HUES64 (cell line): ENCODE data around the gene KDM2A.

ENCODE experiments used
- H3K27ac ChIP-seq: 2 replicates; pipeline ENCODE4 v1.7.0; 2013; ENCODE audit warnings: low read depth, low read length, inconsistent platforms
- H3K27me3 ChIP-seq: 2 replicates; pipeline ENCODE4 v1.6.1; 2013; ENCODE audit warnings: mild to moderate bottlenecking, low read length; ENCODE audit not compliant: insufficient read depth
- H3K36me3 ChIP-seq: 2 replicates; pipeline ENCODE4 v1.6.1; 2013; ENCODE audit warnings: mild to moderate bottlenecking, low read length; ENCODE audit not compliant: insufficient read depth
- H3K4me1 ChIP-seq: 2 replicates; pipeline ENCODE4 v1.6.1; 2013; ENCODE audit warnings: mild to moderate bottlenecking, low read length, moderate library complexity; ENCODE audit not compliant: insufficient read depth
- H3K4me3 ChIP-seq: 2 replicates; pipeline ENCODE4 v1.5.1; 2013; ENCODE audit warnings: mild to moderate bottlenecking, low read length, moderate library complexity
- H3K9ac ChIP-seq: 2 replicates; pipeline ENCODE4 v1.6.1; 2013; ENCODE audit warnings: mild to moderate bottlenecking, low read depth, low read length
- H3K9me3 ChIP-seq: 2 replicates; pipeline ENCODE4 v1.6.1; 2013; ENCODE audit warnings: low read depth, low read length; ENCODE audit not compliant: insufficient read depth
- WGBS: fragments of 150-250, 120-280 bp; methylation state at CpG from one replicate; pipeline ENCODE4 v1.1.7; 2013; ENCODE audit warnings: missing lambda C conversion rate; 5-methylcytosine and 5-hydroxymethylcytosine counted together

KDM2A gene

GRCh38 chr11:67262731-67263675, 143.9 kb downstream of the KDM2A start:
- Histone ChIP-seq H3K4me1 (peaks cover 13% of the 10 kb centered on the region), H3K9me3 (no peaks in the 10 kb centered on the region), H3K27me3 (peaks cover 22% of the 10 kb centered on the region), H3K4me3 (no peak overlapping the region), H3K36me3 (peaks cover 3% of the 10 kb centered on the region; the same call in 1 of the 2 replicates), H3K9ac (no peak overlapping the region), H3K27ac (no peak overlapping the region)
- WGBS = 67% methylated on average over 22 of the region's 22 CpGs

- Histone ChIP-seq H3K9me3 (no peaks in the 10 kb centered on the region), H3K27ac (no peak overlapping the region), H3K27me3 (peaks cover 22% of the 10 kb centered on the region), H3K4me3 (no peak overlapping the region), H3K36me3 (peaks cover 15% of the 10 kb centered on the region), H3K4me1 (peaks cover 15% of the 10 kb centered on the region), H3K9ac (no peak overlapping the region)
- WGBS = 96% methylated on average over 5 of the region's 5 CpGs
Measured at GRCh38 chr11:67264260-67264659, 145.2 kb downstream of the KDM2A start.

GRCh38 chr11:67264877-67265632, 146.0 kb downstream of the KDM2A start:
- Histone ChIP-seq H3K36me3 (peaks cover 17% of the 10 kb centered on the region), H3K9me3 (no peaks in the 10 kb centered on the region), H3K4me1 (peaks cover 23% of the 10 kb centered on the region), H3K27ac (no peak overlapping the region), H3K4me3 (no peak overlapping the region), H3K27me3 (peaks cover 22% of the 10 kb centered on the region), H3K9ac (no peak overlapping the region)
- 95% methylated on average over 7 of the region's 7 CpGs for WGBS

DNA sequence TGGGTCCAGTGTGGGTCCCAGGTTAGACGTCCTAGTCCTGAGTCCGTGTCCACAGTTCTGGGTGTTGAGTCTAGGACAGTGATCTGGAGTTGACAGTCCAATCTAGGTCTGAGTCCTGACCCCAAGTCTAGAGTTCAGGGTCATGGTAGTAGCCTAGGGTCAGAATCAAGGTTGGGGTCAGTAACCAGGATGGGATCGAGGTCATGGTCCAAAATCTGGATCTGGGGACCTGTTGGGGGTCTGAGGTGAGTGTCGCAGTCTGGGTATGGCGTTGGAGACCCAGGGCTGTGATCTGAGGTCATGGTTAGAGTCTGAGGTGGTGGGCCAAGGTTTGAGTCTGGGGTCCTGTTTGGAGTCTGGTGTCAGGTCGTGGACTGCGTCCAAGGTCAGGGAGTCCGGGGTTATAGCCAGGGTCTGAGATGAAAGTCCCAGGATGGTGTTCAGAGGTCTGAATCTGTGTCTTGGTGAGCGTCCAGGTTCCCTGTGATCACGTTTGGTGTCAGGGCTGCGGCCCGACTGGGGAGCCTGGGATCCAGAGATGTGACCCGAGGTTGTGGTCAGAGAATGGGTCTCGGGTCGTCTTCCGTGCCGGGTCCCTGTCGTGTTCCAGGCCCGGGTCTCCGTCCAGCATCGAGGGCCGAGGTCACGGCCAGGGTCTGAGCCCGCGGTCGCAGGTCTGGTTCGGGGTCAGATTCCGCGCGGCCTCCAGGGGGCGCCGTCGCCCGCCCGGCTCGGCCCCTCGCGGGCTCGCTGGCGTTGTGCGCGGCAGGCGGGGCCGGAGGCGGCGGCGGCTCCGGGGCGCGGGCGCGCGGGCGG, 146.8 kb downstream of the KDM2A start:
- no peak overlapping the region for H3K9ac ChIP-seq
- peak overlapping the region; percentile 76; the same call in 1 of the 2 replicates for H3K4me3 ChIP-seq
- H3K4me1 ChIP-seq = peaks cover 29% of the 10 kb centered on the region
- 18% methylated on average over 54 of the region's 54 CpGs for WGBS
- no peak overlapping the region for H3K27ac ChIP-seq
- no peaks in the 10 kb centered on the region for H3K9me3 ChIP-seq
- H3K27me3 ChIP-seq = peaks cover 22% of the 10 kb centered on the region
- peaks cover 17% of the 10 kb centered on the region for H3K36me3 ChIP-seq

DNA sequence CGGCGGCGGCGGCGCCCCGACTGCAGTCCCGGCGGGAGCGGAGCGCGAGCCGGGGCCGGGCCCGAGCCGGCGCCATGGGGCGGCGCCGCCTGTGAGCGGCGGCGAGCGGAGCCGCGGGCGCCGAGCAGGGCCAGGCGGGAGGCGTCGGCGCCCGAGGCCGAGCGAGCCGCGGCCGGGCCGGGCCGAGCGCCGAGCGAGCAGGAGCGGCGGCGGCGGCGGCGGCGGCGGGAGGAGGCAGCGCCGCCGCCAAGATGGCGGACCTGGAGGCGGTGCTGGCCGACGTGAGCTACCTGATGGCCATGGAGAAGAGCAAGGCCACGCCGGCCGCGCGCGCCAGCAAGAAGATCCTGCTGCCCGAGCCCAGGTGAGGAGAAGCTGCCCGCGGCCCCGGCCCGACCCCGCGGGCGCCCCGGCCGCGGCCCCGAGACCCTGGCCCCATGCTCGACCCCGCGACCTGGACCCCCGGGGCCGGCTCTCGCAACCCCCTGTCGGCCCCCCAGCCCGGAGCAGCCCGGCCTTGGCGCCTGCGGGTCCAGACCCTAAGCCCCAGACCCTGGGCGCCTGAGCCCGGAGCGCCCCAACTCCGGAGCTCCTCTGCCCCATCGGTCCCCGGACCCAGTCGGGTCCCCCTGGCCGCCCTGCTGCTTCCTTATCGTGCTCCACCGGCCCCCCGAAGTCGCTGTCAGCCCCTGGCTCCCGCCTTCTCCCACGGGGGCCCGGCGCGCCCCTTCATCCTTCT, 147.6 kb downstream of the KDM2A start, which contains the start of gene GRK2:
TSS of gene GRK2 (plus strand) at position 25 of the 739 bp plus-strand sequence. CDS start at position 252, 227 bp downstream.
- Histone ChIP-seq H3K9ac (peak within 1 kb of the TSS; percentile 74), H3K27me3 (peaks cover 21% of the 10 kb centered on the region), H3K36me3 (peaks cover 17% of the 10 kb centered on the region), H3K4me3 (peak within 1 kb of the TSS; percentile 76), H3K9me3 (no peaks in the 10 kb centered on the region), H3K4me1 (peaks cover 37% of the 10 kb centered on the region), H3K27ac (no peak within 1 kb of the TSS)
- WGBS = under 1% methylated on average over 103 of the region's 103 CpGs

DNA sequence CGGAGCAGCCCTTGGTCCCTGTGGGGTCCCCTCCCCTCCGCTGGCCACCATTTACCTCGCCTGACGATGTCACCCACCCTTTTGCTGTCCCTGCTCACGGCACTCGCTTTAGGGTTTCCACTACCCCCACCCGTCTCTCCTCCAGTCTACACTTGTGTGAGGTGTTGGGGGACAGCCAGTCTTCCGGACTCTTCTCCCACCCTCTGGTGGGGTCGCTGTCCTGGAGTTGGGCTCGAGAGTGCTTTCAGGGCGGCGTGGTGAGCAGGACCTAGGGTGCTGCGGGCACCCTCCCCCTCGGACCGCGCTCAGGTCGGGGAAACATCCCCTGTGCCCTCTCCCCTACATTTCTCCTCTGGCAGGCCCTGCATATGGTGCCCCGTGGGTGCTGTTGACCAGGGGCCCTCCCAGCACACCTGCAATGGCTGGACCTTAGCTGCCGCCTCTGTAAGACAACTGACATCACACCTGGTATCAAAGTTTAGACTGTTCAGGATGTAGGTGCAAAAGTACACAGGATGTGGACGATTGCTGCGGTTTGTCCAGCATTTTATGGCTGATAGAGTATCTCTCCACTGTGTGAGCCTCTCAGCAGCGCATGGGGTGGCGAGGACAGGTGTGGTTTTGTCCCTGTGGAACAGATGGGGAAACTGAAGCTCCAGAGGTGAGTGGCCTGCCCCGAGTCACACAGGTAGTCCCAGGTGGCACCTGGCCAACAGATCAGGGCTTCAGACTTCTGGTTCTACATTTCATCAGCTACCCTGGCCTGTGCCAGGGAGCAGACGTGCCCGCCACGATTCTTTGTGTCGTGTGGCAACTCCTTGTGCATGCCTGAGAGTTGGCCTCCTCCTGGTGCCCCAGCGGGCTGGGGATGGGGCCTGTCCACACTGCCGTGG, 148.4 kb downstream of the KDM2A start:
- H3K9ac ChIP-seq = peak overlapping the region; percentile 74
- peaks cover 29% of the 10 kb centered on the region for H3K4me1 ChIP-seq
- H3K36me3 ChIP-seq = peaks cover 17% of the 10 kb centered on the region
- WGBS = 50% methylated on average over 27 of the region's 30 CpGs
- peaks cover 13% of the 10 kb centered on the region for H3K27me3 ChIP-seq
- H3K4me3 ChIP-seq = peak overlapping the region; percentile 76
- no peaks in the 10 kb centered on the region for H3K9me3 ChIP-seq
- no peak overlapping the region for H3K27ac ChIP-seq

- Histone ChIP-seq H3K27me3 (peaks cover 13% of the 10 kb centered on the region), H3K27ac (no peak overlapping the region), H3K4me1 (peaks cover 24% of the 10 kb centered on the region), H3K9me3 (no peaks in the 10 kb centered on the region), H3K9ac (no peak overlapping the region), H3K4me3 (peak overlapping the region; percentile 76; the same call in 1 of the 2 replicates), H3K36me3 (peaks cover 17% of the 10 kb centered on the region)
- WGBS = 91% methylated on average over 20 of the region's 21 CpGs
Measured at GRCh38 chr11:67268081-67268961, 149.3 kb downstream of the KDM2A start.

DNA sequence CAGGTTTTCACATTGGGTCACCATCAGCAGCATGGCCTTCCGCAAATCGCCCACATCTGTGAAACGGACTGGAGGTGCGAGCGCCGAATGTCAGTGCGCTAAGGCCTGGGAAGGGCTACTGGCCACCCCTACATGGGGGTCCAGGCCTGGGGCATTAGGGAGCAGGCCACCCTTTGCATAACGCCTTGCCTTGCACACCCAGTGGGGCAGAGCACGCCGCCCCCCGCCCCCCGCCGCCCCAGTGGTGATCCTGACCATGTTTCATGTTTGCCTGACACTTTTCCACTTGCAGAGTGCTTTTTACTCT, 149.9 kb downstream of the KDM2A start:
- Histone ChIP-seq H3K9me3 (no peaks in the 10 kb centered on the region), H3K9ac (no peak overlapping the region), H3K27me3 (peaks cover 13% of the 10 kb centered on the region), H3K36me3 (peaks cover 17% of the 10 kb centered on the region), H3K4me3 (no peak overlapping the region), H3K4me1 (peaks cover 24% of the 10 kb centered on the region), H3K27ac (no peak overlapping the region)
- WGBS = 94% methylated on average over 13 of the region's 13 CpGs
